HCEC 1CT (cell line): ENCODE data around the gene CCL22.
"Not testable (repeated sequence)": the region's sequence is repeated elsewhere in the genome, so short reads cannot be mapped to it uniquely, and the experiment has no call there.

Experiments
- DNase-seq: peaks from one replicate; pipeline ENCODE4 v3.0.0-alpha.2; 2017

The CCL22 gene

GRCh38 chr16:57348327-57348726 is 10.3 kb upstream of the CCL22 start:
- DNase-seq = no peak

GRCh38 chr16:57349212-57350031 is 9.2 kb upstream of the CCL22 start:
- no peak for DNase-seq

DNA sequence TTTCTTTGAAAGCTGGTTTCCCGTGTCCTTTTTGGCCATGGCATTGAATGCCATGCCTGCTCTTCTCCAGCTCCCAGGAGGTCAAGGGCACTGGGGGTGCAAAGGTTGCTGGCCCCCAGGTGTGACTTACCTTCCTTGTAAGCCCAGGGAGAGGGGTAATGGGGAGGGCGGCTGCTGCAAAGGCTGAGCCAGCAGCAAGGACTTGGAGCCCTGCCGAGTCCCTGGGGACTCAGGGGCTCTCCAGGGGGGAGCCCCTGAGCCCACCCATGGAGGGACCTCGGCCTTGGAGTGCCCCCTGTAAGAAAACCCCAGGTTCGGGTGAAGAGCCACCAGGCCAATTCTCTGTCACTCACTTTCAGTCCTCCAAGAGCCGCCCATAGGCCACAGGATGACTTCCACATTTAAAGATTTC is 5.9 kb upstream of the CCL22 start:
- no peak for DNase-seq

DNA sequence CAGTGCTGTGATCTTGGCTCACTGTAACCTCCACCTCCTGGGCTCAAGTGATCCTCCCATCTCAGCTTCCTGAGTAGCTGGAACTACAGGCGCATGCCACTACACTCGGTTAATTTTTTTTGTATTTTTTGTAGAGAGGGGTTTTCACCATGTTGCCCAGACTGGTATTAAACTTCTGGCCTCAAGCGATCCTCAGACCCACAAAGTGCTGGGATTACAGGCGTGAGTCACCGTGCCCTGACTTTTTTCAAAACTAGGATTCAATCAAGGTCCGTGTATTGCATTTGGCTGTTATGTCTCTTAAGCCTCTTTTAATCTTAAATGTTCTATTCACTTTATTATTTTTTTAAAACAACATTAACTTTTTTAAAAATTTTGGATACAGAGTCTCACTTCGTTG is 4.3 kb upstream of the CCL22 start:
- DNase-seq = no peak

- no peak for DNase-seq
Observed at GRCh38 chr16:57355898-57356414, 2.6 kb upstream of the CCL22 start.

DNA sequence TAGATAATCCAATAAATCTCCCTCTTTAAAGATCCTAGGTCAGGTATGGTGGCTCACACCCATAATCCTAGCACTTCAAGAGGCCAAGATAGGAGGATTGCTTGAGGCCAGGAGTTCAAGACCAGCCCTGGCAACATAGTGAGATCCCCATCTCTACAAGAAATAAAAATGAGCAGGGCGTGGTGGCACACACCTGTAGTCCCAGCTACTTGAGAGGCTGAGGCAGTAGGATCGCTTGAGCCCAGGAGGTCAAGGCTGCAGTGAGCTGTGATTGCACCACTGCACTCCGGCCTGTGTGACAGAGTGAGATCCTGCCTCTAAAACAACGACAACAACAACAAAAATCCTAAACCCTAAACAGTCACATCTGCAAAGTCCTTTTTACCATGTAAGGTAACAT is 2.0 kb upstream of the CCL22 start:
- no peak for DNase-seq

DNA sequence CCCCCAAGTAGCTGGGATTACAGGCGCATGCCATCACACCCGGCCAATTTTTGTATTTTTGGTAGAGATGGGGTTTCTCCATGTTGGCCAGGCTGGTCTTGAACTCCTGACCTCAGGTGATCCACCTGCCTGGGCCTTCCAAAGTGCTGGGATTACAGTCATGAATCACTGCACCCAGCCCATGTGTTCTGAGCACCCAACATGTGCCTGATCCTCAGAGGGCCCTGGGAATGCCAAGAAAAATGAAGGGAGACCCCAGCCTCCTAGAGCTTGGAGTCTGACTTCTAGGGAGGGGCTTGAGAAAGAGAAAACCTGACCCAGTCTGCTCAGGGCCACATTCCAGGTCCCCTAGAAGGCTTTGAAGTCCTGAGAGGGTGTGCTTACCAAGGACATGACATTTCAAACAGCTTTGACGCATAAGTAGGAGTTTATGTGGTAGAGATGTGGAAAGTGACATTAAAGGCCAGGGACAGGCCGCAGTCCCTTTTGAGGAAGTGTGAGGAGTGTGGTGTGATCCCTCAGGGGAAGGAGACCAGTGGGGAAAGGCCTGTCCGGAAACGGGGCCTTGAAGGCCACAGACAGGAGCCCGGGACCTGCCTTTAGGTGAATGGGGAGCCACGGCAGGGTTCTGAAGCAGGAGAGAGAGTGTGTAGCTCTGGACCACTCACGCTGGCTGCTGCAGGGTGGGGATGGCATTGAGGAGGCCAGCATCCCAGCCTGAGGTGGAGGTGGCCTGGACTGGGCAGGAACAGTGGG is 1.1 kb upstream of the CCL22 start:
- DNase-seq = no peak

DNA sequence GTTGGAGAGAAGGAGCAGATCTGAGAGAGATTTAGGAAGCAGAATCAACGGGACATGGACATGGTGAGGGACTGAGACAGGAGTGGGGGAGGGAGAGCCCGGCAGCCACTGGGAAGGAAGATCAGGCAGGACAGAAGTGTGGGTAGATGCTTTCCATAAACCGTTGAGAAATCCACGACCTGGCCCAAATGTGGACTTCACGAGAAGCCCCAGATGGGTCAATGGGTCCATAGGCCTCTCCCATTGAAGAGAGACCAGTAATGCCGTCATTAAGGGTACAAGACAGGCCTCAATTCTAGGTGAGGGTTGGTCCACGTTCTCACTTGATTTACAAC is 530 bp upstream of the CCL22 start:
- DNase-seq = no peak

DNA sequence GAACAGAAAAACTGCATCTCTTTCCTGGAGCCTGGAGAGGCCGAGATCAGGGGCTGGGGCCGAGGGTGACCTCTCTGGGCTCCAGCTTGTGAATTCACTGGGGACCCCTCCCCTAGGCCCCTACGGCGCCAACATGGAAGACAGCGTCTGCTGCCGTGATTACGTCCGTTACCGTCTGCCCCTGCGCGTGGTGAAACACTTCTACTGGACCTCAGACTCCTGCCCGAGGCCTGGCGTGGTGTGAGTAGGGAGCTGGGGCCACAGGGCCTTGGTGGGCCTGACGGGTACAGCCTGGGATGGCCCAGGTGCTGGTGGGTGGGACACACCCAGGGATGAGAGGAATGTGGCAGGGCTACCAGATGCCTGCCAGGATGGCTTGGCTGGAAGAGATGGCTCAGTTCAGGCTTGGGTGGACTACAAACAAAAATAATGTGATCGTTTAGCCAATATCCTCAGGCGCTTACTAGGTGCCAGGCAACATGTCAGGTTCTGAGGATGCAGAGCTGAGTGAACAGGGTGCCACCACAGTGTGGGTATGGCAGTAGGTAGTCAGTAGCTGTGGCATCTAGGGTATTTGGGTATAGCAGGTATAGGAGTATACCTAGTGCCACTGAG is 1.8 kb downstream of the CCL22 start:
- no peak for DNase-seq

- DNase-seq = no peak
Observed at GRCh38 chr16:57361404-57361803, 2.8 kb downstream of the CCL22 start.

GRCh38 chr16:57364143-57364542 is 5.6 kb downstream of the CCL22 start:
- no peak for DNase-seq

- no peak for DNase-seq
Observed at GRCh38 chr16:57366544-57367040, 8.0 kb downstream of the CCL22 start.

- no peak for DNase-seq
Observed at GRCh38 chr16:57367116-57367752, 8.7 kb downstream of the CCL22 start.

GRCh38 chr16:57371494-57372371 is 13.2 kb downstream of the CCL22 start:
- peak; percentile 7 for DNase-seq

DNA sequence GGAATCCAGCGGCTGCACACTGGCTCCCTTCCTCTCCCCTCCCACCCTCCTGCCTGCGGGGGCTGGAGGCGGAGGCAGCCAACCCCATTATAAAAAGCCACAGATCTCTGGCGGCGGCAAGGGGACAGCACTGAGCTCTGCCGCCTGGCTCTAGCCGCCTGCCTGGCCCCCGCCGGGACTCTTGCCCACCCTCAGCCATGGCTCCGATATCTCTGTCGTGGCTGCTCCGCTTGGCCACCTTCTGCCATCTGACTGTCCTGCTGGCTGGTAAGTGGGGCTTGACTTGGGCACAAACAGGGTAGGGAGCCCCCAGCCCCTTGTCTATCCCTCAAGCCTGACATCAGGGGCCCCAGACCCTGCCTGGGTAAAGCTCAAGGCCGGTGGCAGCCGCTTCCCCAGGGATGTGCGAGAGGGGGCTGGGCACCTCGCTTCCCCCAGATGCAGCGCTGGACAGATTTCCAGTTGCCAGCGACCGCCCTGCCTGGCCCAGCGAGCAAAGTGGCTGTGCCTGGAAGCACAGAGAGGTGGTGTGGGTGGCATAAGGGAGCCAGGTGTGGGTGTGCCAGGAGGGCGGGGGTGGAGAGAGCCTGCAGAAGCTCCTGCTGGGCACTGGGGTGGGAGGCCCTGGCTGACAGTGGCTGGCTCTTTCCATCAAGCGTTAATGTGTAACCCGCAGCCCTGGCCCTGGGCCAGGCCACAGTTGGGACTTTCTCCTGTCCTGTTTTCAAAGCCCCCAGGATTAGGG is 14.0 kb downstream of the CCL22 start, which contains the start of gene CX3CL1:
CX3CL1 (plus strand) TSS at position 119 of the 745 bp plus-strand sequence; CDS start at position 198, 79 bp downstream.
- DNase-seq = no peak

DNA sequence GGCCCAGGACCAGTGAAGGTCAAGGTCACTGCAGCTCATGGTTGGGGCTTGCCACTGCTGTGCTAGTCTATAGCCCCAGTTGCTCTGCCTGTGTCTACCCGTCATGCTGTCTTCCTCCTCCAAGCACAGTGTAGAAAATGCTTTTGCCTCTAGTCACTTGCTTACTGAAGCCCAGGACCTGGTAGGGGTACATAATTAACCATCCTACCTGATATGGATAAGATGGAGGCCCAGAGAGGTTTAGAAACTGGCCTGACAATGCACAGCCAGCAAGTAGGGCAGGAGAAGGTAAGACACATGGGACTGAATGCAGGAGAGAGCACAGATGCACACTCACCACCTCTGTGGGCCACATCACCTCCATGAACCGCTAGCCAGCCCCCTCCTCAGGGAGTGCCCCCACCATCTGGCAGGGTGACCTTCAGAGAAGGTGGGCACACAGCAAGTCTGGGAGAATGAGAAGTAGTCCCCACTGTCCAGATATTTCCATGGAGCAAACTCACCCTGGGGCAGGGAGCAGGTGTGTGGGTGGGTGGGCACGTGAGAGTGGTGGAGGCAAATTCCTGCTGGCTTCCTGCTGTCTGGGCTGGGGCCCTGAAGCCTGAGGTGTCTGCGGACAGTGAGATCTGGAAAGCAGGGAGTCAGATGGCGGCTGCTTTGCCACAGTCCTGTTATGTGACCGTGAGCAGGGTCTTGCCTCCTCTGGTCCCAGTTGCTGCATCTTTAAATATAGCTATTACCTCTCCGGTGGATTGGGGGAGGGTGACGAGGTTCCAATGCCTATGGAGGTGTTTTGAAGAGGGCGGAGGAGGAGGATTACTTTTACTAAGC is 14.7 kb downstream of the CCL22 start:
- no peak for DNase-seq

DNA sequence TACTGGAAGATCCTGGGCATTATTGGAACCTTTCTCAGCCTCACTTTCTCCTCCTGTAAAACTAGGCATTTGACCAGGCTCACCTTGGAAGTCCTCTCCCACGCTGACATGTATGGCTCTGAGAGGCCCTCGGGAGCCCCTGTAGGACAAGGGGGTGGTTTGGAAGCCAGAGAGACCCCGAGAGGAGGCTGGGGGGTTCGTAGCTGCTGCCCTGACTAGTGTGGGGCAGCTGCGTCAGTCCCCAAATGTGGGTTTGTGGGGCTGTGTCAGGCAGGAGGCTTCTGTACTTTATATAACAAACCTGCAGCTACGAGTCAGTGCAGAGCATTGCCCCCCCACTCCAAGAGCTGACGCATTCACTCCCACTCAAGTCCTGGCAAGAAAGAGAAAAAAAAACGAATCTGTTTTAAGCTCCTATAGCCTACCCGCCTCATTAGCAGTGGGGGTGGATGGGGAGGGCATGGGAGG is 15.5 kb downstream of the CCL22 start:
- DNase-seq = no peak

DNA sequence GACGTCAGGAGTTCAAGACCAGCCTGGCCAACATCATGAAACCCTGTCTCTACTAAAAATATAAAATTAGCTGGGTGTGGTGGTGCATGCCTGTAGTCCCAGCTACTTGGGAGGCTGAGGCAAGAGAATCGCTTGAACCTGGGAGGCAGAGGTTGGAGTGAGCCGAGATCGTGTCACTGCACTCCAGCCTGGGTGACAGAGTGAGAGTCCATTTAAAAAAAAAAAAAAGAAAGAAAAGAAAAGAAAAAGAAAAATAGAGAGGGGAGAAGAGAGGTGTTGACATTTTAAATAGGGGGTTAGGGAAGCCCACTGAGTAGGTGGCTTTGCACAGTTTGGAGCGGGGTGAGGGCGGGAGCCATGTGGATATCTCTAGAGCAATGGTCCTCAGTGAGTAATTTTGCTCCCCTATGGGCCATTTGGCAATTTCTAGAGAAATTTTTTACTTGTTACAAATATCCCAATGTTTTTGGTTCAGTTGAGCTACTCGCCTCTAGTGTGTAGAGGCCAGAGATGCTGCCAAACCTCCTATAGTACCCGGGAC is 16.4 kb downstream of the CCL22 start:
- DNase-seq = not testable (repeated sequence)

DNA sequence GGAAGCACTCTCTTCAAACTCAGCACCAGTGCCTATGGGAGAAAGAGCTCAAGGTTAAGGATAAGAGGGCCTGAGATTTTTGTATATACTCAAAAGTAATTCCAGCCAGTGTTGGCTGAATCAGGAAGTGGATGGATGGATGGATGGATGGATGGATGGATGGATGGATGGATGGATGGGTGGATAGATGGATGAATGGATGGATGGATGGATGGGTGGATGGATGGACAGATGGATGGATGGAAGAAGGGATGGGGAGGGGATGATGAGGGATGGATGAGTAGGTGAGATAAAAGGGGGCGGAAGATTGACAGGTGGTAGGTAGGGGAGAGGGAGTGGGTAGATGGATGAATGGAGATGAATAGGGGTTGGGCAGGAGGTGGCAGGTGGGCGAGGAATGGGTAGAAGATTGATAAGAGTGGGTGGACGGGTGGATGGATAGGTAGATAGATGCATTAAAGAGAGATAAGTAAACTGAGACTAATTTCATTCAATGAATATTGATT is 17.8 kb downstream of the CCL22 start:
- DNase-seq = no peak
